HUES64 (cell line): ENCODE measurements around the gene TSEN2.
"Not testable (repeated sequence)": the region's sequence is repeated elsewhere in the genome, so short reads cannot be mapped to it uniquely, and the experiment has no call there.

ENCODE experiments used
- H3K27ac ChIP-seq: 2 replicates; pipeline ENCODE4 v1.7.0; 2013; ENCODE audit warnings: low read depth, low read length, inconsistent platforms
- H3K27me3 ChIP-seq: 2 replicates; pipeline ENCODE4 v1.6.1; 2013; ENCODE audit warnings: mild to moderate bottlenecking, low read length; ENCODE audit not compliant: insufficient read depth
- H3K36me3 ChIP-seq: 2 replicates; pipeline ENCODE4 v1.6.1; 2013; ENCODE audit warnings: mild to moderate bottlenecking, low read length; ENCODE audit not compliant: insufficient read depth
- H3K4me1 ChIP-seq: 2 replicates; pipeline ENCODE4 v1.6.1; 2013; ENCODE audit warnings: mild to moderate bottlenecking, low read length, moderate library complexity; ENCODE audit not compliant: insufficient read depth
- H3K4me3 ChIP-seq: 2 replicates; pipeline ENCODE4 v1.5.1; 2013; ENCODE audit warnings: mild to moderate bottlenecking, low read length, moderate library complexity
- H3K9ac ChIP-seq: 2 replicates; pipeline ENCODE4 v1.6.1; 2013; ENCODE audit warnings: mild to moderate bottlenecking, low read depth, low read length
- H3K9me3 ChIP-seq: 2 replicates; pipeline ENCODE4 v1.6.1; 2013; ENCODE audit warnings: low read depth, low read length; ENCODE audit not compliant: insufficient read depth
- WGBS: fragments of 150-250, 120-280 bp; methylation state at CpG from one replicate; pipeline ENCODE4 v1.1.7; 2013; ENCODE audit warnings: missing lambda C conversion rate; 5-methylcytosine and 5-hydroxymethylcytosine counted together

The TSEN2 gene

DNA sequence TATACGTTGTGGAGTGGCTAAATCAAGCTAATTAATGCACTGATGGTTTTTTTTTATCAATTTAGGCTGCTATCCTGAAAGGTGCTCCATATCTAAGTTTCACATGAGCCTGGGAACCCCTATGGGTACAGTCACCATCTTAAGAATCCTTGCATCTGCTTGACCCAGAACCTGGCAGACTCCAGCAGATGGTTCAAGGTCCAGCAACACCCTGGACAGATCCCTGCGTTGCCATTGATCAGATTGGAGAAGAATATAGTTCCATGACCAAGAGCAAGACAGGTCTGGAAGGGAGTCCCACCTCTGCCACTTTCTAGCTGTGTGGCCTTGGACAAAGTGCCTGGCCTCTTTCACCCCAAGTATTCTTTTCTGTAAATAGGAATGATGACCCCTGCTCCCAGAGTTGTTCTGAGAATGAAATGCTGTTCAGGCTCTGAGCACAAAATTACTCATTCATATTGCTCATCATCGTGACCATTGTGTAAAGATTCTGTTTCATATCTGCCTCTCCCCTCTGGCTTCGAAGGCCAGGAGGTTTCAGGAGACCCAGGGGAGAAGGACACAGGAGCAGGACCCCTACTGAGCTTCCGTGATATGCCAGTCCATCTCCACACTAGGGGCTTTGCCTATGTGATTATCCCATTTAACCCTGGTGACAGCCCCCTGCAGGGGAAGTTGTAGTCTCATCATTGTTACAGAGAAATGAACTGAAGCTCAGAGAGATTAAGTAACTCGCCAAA is 30.0 kb upstream of the TSEN2 start:
- Histone ChIP-seq H3K4me1 (no peaks in the 10 kb centered on the region; the same call in 1 of the 2 replicates), H3K27me3 (no peaks in the 10 kb centered on the region), H3K9me3 (no peaks in the 10 kb centered on the region), H3K36me3 (no peaks in the 10 kb centered on the region), H3K4me3 (no peak overlapping the region), H3K27ac (no peak overlapping the region), H3K9ac (no peak overlapping the region)
- 86% methylated on average over 6 of the region's 6 CpGs for WGBS

DNA sequence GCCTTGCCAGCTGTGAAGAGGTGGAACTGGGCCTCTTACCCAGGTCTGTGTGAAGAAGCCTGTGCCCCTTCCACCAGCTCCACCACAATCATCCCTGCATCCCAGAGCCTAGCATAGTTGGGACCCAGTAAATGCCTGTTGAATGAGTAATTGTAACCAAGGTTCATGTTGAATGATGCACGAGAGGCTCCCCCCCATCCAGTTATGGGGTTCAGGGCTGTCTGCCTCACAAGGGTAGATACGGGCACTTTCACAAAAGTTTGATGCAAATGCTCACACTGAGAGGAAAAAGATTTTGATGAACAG is 29.5 kb upstream of the TSEN2 start:
- Histone ChIP-seq H3K4me3 (no peak overlapping the region), H3K4me1 (no peaks in the 10 kb centered on the region; the same call in 1 of the 2 replicates), H3K27ac (no peak overlapping the region), H3K27me3 (no peaks in the 10 kb centered on the region), H3K9me3 (no peaks in the 10 kb centered on the region), H3K9ac (no peak overlapping the region), H3K36me3 (no peaks in the 10 kb centered on the region)
- WGBS, result 88% methylated on average over 2 of the region's 2 CpGs

DNA sequence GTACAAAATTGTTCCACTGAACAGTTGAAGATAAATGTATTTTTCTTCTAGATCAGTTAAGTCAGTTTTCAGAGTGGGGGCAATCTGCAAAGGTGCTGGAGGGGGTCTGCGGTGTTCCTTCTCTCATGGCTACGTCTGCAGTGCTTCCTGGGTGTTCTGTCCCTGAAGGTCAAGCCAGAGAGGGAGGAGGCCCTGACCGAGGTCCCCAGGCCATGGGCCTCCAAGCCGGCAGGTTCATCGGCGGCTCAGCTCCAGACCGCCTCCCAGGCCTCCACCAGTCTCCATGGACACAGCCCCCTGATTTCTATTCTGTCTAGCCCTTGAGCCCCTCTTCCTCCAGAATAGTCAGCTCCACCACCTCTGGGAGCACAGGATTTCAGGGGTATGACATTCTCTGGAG is 28.5 kb upstream of the TSEN2 start:
- H3K4me1 ChIP-seq, result peaks cover under 1% of the 10 kb centered on the region; the same call in 1 of the 2 replicates
- 93% methylated on average over 7 of the region's 7 CpGs for WGBS
- H3K9ac ChIP-seq, result no peak overlapping the region
- no peak overlapping the region for H3K27ac ChIP-seq
- H3K36me3 ChIP-seq, result no peaks in the 10 kb centered on the region
- H3K4me3 ChIP-seq, result no peak overlapping the region
- no peaks in the 10 kb centered on the region for H3K27me3 ChIP-seq
- no peaks in the 10 kb centered on the region for H3K9me3 ChIP-seq

DNA sequence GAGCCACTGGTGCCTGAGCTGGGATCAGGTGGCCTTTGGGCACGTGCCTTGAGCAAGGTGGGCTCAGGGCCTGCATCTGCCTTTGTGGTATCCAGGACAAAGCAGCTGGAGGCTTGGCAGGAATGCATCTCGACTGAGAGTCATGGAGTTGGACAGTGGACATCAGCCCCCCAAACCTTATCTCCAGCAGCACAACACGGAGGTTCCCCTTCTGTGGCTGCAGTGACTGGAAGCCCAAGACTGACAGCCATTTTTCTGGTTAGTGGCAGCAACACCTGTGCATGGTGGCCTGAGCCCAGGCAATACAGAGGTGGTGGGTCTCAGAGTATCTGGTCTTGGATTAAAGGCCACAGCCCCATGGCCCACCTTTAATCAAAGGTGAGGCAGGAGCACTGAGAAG is 27.8 kb upstream of the TSEN2 start:
- Histone ChIP-seq H3K27me3 (no peaks in the 10 kb centered on the region), H3K9ac (no peak overlapping the region), H3K4me3 (no peak overlapping the region), H3K27ac (no peak overlapping the region), H3K36me3 (no peaks in the 10 kb centered on the region), H3K9me3 (no peaks in the 10 kb centered on the region), H3K4me1 (peaks cover 4% of the 10 kb centered on the region; the same call in 1 of the 2 replicates)
- 92% methylated on average over 3 of the region's 3 CpGs for WGBS

DNA sequence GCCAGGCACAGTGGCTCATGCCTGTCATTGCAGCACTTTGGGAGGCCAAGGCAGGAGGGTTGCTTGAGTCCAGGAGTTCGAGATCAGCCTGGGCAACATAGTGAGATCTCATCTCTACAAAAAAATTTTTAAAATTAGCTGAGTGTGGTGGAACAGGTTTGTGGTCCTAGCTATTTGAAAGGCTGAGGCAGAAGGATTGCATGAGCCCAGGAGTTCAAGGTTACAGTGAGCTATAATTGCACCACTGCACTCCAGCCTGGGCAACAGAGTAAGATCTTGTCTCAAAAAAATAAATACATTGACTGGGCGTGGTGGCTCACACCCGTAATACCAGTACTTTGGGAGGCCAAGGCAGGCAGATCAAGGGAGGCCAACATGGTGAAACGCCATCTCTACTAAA is 26.9 kb upstream of the TSEN2 start:
- H3K4me3 ChIP-seq, H3K4me1 ChIP-seq, H3K9ac ChIP-seq, H3K27me3 ChIP-seq, H3K9me3 ChIP-seq, H3K27ac ChIP-seq, H3K36me3 ChIP-seq: not testable (repeated sequence)
- 91% methylated on average over 4 of the region's 4 CpGs for WGBS

DNA sequence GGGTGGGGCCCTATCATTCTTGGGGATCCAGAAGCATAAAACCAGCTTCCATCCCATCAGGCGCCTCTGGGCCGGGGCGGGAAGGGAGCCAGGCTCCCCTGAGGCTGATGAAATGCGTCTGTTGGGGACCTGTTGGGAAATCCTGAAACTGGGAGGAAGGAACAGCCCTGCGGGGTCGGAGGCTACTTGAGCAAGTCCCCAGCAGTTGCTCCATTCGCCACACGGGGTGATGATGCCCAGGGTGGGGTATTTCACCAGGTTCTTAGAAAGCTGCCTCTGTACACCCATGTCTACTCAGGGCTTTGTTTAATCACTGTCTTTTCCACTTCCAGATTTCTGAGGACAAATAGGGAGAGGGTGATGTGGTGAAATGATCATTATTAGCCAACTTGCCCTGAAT is 25.4 kb upstream of the TSEN2 start:
- 86% methylated on average over 8 of the region's 8 CpGs for WGBS
- no peak overlapping the region for H3K4me3 ChIP-seq
- no peak overlapping the region for H3K27ac ChIP-seq
- no peaks in the 10 kb centered on the region for H3K9me3 ChIP-seq
- no peak overlapping the region for H3K9ac ChIP-seq
- no peaks in the 10 kb centered on the region for H3K36me3 ChIP-seq
- H3K27me3 ChIP-seq, result no peaks in the 10 kb centered on the region
- peaks cover 4% of the 10 kb centered on the region; the same call in 1 of the 2 replicates for H3K4me1 ChIP-seq

DNA sequence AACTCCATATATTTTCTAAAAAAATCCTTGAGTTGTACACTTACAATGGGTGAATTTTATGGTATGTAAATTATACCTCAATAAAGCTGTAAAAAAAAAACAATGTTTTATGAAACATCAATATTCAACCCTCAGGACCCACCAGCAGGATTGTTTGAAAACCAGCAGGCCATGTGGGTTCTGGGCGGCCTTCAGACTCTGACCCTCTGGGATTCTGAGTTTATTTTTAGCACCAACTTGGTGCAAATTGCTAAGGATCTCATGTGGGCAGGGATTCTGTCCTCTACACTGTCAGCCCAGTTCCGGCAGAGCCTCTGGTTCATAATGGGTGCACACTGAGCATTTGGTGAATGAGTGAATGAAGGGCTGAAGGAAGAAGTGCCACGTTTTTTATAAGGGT is 24.2 kb upstream of the TSEN2 start:
- no peak overlapping the region for H3K27ac ChIP-seq
- WGBS, result 94% methylated on average over 3 of the region's 3 CpGs
- H3K4me1 ChIP-seq, result 0 out of 2 replicates have a peak, but pooled peaks cover 4% of the 10 kb centered on the region
- no peak overlapping the region for H3K9ac ChIP-seq
- no peaks in the 10 kb centered on the region for H3K36me3 ChIP-seq
- no peaks in the 10 kb centered on the region for H3K9me3 ChIP-seq
- H3K4me3 ChIP-seq, result no peak overlapping the region
- no peaks in the 10 kb centered on the region for H3K27me3 ChIP-seq

DNA sequence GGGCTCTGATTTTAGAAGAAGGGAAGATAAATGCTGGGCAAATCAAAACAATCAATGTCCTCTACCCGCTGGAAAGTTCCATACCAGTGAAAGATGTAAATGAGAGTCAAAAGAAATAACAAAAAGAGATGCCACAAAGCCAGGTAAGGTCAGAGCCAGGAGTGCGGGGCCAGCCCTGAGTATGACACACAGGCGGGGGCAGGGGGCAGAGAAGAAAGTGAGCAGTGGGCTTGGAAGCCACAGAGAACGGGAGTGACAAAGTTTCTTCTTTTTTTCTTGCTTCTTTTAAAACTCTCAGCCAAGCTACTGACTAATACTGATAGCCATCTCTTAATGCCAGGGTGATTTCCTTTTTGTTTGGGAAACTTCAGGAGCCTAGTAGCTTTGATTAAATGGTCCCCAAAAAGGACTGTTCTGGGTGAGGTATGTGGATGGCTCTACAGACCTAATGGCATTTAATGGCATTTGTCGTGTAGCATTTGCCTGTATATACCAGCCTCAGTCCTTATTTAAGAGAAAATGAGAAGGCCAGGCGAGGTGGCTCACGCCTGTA is 23.1 kb upstream of the TSEN2 start:
- Histone ChIP-seq H3K4me1 (0 out of 2 replicates have a peak, but pooled peaks cover 9% of the 10 kb centered on the region), H3K27me3 (no peaks in the 10 kb centered on the region), H3K27ac (no peak overlapping the region), H3K36me3 (no peaks in the 10 kb centered on the region), H3K4me3 (no peak overlapping the region), H3K9ac (no peak overlapping the region), H3K9me3 (no peaks in the 10 kb centered on the region)
- WGBS, result 87% methylated on average over 7 of the region's 7 CpGs

DNA sequence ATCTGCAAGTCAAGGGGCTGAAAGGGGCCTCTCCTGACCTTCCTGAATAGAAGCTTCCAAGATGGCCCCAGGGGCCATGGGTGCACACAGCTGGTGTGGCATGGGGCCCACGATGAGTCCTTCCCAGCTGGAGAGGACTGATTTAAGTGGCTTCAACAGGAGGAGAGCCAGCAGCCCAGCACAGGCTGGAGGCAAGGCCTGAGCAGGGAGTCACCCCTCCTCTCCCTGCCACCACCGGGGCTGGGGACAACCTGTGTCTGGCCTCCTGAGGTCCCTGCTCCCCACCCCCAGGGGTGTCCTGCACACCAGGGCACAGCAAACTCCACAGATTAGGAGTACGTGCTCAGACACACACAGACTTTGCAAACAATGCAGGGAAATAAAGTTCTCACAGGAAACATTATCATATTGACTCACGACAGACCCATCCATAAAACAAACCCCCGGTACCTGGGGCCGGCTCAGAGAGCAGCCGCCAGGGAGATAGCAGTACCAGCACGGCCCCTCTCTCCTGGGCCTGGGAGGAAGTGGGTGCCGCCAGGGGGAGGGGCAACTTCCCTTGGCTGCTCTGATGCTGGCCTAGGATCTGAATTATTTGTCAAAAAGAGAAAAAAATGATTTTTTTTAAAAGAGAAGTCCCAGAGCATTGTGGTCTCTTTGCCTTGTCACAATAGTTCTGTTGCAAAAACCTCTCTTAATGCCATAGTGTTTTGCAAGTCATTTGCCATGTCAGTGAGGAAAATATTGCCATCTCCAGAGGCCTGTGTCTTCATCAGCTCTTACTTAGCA is 21.9 kb upstream of the TSEN2 start:
- Histone ChIP-seq H3K9me3 (no peaks in the 10 kb centered on the region), H3K27ac (no peak overlapping the region), H3K4me1 (0 out of 2 replicates have a peak, but pooled peaks cover 9% of the 10 kb centered on the region), H3K36me3 (no peaks in the 10 kb centered on the region), H3K27me3 (no peaks in the 10 kb centered on the region), H3K4me3 (no peak overlapping the region), H3K9ac (no peak overlapping the region)
- WGBS, result 79% methylated on average over 9 of the region's 9 CpGs

DNA sequence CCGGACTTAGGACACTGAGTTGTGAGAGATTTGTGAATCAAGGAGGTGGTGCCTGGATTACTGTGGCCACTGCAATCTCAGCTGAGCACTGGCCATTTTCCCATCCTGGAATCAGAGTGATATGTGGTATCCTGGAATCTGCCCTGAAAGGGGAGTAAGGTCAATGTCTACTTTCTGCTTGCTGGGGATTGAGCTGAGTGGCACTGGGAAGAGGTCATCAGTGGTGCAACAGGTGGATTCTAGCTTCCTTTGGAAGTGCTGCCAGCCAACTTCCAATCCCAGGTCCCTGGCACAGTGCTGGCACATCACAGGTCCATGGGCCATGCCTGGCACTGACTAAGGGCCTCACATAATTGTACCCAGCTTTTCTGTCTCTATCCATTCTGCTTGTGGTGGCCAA is 20.6 kb upstream of the TSEN2 start:
- no peak overlapping the region for H3K4me3 ChIP-seq
- WGBS, result 92% methylated on average over 1 of the region's 1 CpG
- H3K27ac ChIP-seq, result no peak overlapping the region
- H3K9ac ChIP-seq, result no peak overlapping the region
- no peaks in the 10 kb centered on the region for H3K27me3 ChIP-seq
- H3K9me3 ChIP-seq, result no peaks in the 10 kb centered on the region
- H3K36me3 ChIP-seq, result no peaks in the 10 kb centered on the region
- 0 out of 2 replicates have a peak, but pooled peaks cover 9% of the 10 kb centered on the region for H3K4me1 ChIP-seq

DNA sequence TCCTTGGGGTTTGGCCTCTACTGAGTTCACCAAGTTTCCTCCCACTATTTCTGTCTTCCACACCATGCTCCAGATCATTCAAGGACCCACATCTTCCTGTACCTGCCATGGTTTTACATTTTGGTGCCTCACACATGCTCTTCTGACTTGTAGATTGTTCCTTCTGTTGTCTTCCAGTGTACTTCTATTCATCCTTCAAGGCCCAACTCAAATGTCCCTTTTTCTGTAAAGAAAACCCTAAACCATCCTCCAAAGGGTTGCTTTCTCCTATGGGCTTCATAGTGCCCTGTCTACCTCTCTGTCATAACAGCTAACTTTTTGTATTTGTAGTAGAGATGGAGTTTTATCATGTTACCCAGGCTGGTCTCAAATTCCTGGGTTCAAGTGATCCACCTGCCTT is 20.1 kb upstream of the TSEN2 start:
- Histone ChIP-seq H3K36me3 (no peaks in the 10 kb centered on the region), H3K4me3 (no peak overlapping the region), H3K9me3 (no peaks in the 10 kb centered on the region), H3K9ac (no peak overlapping the region), H3K27ac (no peak overlapping the region), H3K27me3 (no peaks in the 10 kb centered on the region), H3K4me1 (0 out of 2 replicates have a peak, but pooled peaks cover 9% of the 10 kb centered on the region)
